Astrocyte (in vitro differentiated cells and primary cell): ENCODE results near the gene PFDN6. TPM values are rescaled to one million over a fixed set of nuclear protein-coding genes. Genes with fewer than 3 reads are reported as not detected.
"Not testable (repeated sequence)": the region's sequence is repeated elsewhere in the genome, so short reads cannot be mapped to it uniquely, and the experiment has no call there.

Source experiments
- DNase-seq: peaks from one replicate; pipeline ENCODE4 v3.0.0-alpha.2; 2010; ENCODE audit warnings: low read depth
- FAIRE-seq: peaks from 2 replicates; lab custom pipeline; 2011; peaks lifted over from hg19 to GRCh38; lab: Jason Lieb, UNC
- H2AFZ ChIP-seq: 2 replicates; pipeline ENCODE4 v1.6.0; 2012; ENCODE audit warnings: low read depth, low read length, inconsistent platforms
- H3K27ac ChIP-seq: 2 replicates; pipeline ENCODE4 v1.5.1; 2011; ENCODE audit warnings: low read depth, low read length, inconsistent platforms
- H3K27me3 ChIP-seq: 2 replicates; pipeline ENCODE4 v1.6.0; 2011; ENCODE audit warnings: low read length, inconsistent platforms; ENCODE audit not compliant: insufficient read depth
- H3K36me3 ChIP-seq: 2 replicates; pipeline ENCODE4 v1.5.1; 2011; ENCODE audit warnings: low read length, inconsistent platforms; ENCODE audit not compliant: insufficient read depth
- H3K4me1 ChIP-seq: 2 replicates; pipeline ENCODE4 v1.5.1; 2011; ENCODE audit warnings: low read length, inconsistent platforms; ENCODE audit not compliant: insufficient read depth
- H3K4me2 ChIP-seq: 2 replicates; pipeline ENCODE4 v1.6.0; 2012; ENCODE audit warnings: low read length, inconsistent platforms
- H3K4me3 ChIP-seq: 2 replicates; pipeline ENCODE4 v1.5.1; 2011; ENCODE audit warnings: low read depth, mild to moderate bottlenecking, low read length, inconsistent platforms; ENCODE audit not compliant: insufficient read depth
- H3K79me2 ChIP-seq: 2 replicates; pipeline ENCODE4 v1.6.0; 2012; ENCODE audit warnings: mild to moderate bottlenecking, low read length, inconsistent platforms; ENCODE audit not compliant: insufficient read depth
- H3K9ac ChIP-seq: 2 replicates; pipeline ENCODE4 v1.6.0; 2012; ENCODE audit warnings: mild to moderate bottlenecking, low read length, inconsistent platforms
- H3K9me3 ChIP-seq: 2 replicates; pipeline ENCODE4 v1.5.1; 2012; ENCODE audit warnings: low read depth, mild to moderate bottlenecking, low read length, inconsistent platforms; ENCODE audit not compliant: insufficient read depth
- H4K20me1 ChIP-seq: 2 replicates; pipeline ENCODE4 v1.6.0; 2012; ENCODE audit warnings: low read length, inconsistent platforms; ENCODE audit not compliant: insufficient read depth
- H3K27ac Mint-ChIP-seq: one replicate; pipeline ENCODE4 v1.8.0; 2021; ENCODE audit warnings: mild to moderate bottlenecking, mixed read lengths; ENCODE audit not compliant: unreplicated experiment
- H3K27me3 Mint-ChIP-seq: one replicate; pipeline ENCODE4 v1.8.0; 2021; ENCODE audit warnings: low read depth, mixed read lengths; ENCODE audit not compliant: unreplicated experiment
- H3K36me3 Mint-ChIP-seq: one replicate; pipeline ENCODE4 v1.8.0; 2021; ENCODE audit warnings: low read depth, mixed read lengths; ENCODE audit not compliant: unreplicated experiment
- H3K4me1 Mint-ChIP-seq: one replicate; pipeline ENCODE4 v1.8.0; 2021; ENCODE audit warnings: low read depth, mixed read lengths; ENCODE audit not compliant: unreplicated experiment
- H3K4me3 Mint-ChIP-seq: one replicate; pipeline ENCODE4 v1.8.0; 2021; ENCODE audit warnings: mild to moderate bottlenecking, moderate library complexity, mixed read lengths; ENCODE audit not compliant: unreplicated experiment
- H3K9me3 Mint-ChIP-seq: one replicate; pipeline ENCODE4 v1.8.0; 2021; ENCODE audit warnings: mild to moderate bottlenecking, mixed read lengths; ENCODE audit not compliant: unreplicated experiment
- EZH2 ChIP-seq: IDR thresholded peaks from 2 replicates; pipeline ENCODE4 v1.6.1; 2012; ENCODE audit warnings: mild to moderate bottlenecking, low read length, inconsistent platforms; ENCODE audit not compliant: insufficient read depth
- total RNA-seq: library from RNA; stranded (reverse); gene quantifications from 2 replicates; pipeline ENCODE4 v1.2.1, GENCODE V29; 2021
- TF ChIP-seq, protein P1 (sequence below): IDR thresholded peaks from 2 replicates; pipeline ENCODE4 v1.5.1; 2011; ENCODE audit warnings: low read depth, mild to moderate bottlenecking, inconsistent platforms, low read length, moderate library complexity; ENCODE audit not compliant: insufficient read depth

The PFDN6 gene
- total RNA-seq, 1 donor from 2014 or later: 56.7 TPM

DNA sequence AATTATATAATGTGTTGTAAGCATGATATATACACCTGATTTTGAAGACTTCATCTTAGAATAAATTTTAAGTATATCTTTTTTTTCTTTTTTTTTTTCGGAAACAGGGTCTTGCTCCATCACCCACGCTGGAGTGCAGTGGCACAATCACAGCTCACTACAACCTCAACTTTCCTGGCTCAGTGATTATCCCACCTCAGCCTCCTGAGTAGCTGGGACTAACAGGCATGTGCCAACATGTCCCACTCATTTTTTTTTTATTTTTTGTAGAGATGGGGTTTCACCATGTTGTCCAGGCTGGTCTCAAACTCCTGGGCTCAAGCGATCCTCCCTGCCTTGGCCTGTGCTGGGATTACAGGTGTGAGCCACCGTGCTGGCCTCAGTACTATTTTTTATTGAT lies 34.8 kb upstream of the PFDN6 start:
- FAIRE-seq: no peak
- no peaks in the 10 kb centered on the region for H3K9me3 ChIP-seq

DNA sequence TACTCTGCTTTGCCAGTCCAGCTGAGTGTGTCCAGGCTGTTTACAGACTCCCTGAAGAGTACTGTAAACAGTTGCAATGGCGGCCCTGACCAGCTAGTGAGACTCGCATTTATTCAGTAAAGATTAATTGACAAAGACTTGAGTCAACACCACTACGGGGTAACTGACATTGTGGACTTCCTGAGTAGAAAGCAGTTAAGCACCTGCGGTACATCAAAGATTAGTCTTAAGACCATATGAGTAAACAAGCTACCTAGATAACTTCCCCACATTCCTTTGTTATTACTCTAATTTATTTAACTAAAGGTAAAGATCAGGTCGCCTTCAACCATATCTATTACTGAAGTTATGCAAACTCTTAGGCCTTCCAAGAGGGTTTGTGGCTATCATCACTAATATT lies 30.4 kb upstream of the PFDN6 start:
- Mint-ChIP-seq H3K4me1 (peaks cover 2% of the 10 kb centered on the region), H3K27ac (no peak overlapping the region), H3K9me3 (no peaks in the 10 kb centered on the region), H3K27me3 (no peaks in the 10 kb centered on the region), H3K36me3 (peaks cover 12% of the 10 kb centered on the region), H3K4me3 (no peak overlapping the region)
- DNase-seq (no peak), FAIRE-seq (no peak)
- H3K9ac ChIP-seq: no peak overlapping the region
- no peak overlapping the region for H3K27ac ChIP-seq
- TF ChIP-seq, protein P1, sequence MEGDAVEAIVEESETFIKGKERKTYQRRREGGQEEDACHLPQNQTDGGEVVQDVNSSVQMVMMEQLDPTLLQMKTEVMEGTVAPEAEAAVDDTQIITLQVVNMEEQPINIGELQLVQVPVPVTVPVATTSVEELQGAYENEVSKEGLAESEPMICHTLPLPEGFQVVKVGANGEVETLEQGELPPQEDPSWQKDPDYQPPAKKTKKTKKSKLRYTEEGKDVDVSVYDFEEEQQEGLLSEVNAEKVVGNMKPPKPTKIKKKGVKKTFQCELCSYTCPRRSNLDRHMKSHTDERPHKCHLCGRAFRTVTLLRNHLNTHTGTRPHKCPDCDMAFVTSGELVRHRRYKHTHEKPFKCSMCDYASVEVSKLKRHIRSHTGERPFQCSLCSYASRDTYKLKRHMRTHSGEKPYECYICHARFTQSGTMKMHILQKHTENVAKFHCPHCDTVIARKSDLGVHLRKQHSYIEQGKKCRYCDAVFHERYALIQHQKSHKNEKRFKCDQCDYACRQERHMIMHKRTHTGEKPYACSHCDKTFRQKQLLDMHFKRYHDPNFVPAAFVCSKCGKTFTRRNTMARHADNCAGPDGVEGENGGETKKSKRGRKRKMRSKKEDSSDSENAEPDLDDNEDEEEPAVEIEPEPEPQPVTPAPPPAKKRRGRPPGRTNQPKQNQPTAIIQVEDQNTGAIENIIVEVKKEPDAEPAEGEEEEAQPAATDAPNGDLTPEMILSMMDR: no peak
- TF ChIP-seq EZH2: no peak
- H2AFZ ChIP-seq: no peak overlapping the region
- no peaks in the 10 kb centered on the region for H4K20me1 ChIP-seq
- peaks cover 5% of the 10 kb centered on the region for H3K4me1 ChIP-seq
- no peaks in the 10 kb centered on the region for H3K9me3 ChIP-seq
- H3K4me3 ChIP-seq: no peak overlapping the region
- H3K27me3 ChIP-seq: no peaks in the 10 kb centered on the region
- H3K4me2 ChIP-seq: no peak overlapping the region
- H3K79me2 ChIP-seq: no peaks in the 10 kb centered on the region
- H3K36me3 ChIP-seq: peaks cover 12% of the 10 kb centered on the region

More for the DNA sequence above, 34.8 kb upstream of the PFDN6 start:
- Histone ChIP-seq H3K79me2 (no peaks in the 10 kb centered on the region), H3K4me1 (peaks cover 16% of the 10 kb centered on the region), H3K4me2 (no peak overlapping the region), H2AFZ (no peak overlapping the region), H3K27me3 (no peaks in the 10 kb centered on the region), H3K36me3 (peaks cover 9% of the 10 kb centered on the region), H3K9ac (no peak overlapping the region), H3K27ac (no peak overlapping the region), H4K20me1 (peaks cover 3% of the 10 kb centered on the region), H3K4me3 (no peak overlapping the region)
- Mint-ChIP-seq H3K9me3 (peaks cover 4% of the 10 kb centered on the region), H3K4me3 (no peak overlapping the region), H3K36me3 (peaks cover 10% of the 10 kb centered on the region), H3K27me3 (no peaks in the 10 kb centered on the region), H3K27ac (no peak overlapping the region), H3K4me1 (peaks cover 26% of the 10 kb centered on the region)
- no peak for DNase-seq
- no peak for TF ChIP-seq EZH2
- TF ChIP-seq, protein P1: no peak

DNA sequence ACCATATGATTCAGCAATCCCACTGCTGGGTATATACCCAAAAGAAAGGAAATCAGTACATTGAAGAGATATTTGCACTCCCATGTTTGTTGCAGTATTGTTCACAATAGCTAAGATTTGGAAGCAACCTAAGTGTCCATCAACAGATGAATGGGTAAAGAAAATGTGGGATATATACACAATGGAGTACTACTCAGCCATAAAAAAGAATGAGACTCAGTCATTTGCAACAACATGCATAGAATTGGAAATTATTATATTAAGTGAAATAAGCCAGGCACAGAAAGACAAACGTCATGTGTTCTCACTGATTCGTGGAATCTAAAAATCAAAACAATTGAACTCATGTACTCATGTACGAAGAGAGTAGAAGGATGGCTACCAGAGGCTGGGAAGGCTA lies 26.9 kb upstream of the PFDN6 start:
- H3K27me3 ChIP-seq, H3K9me3 ChIP-seq, H3K27me3 Mint-ChIP-seq, H3K4me3 Mint-ChIP-seq, H3K4me2 ChIP-seq, DNase-seq, H4K20me1 ChIP-seq, H3K4me1 Mint-ChIP-seq, H3K27ac Mint-ChIP-seq, H3K27ac ChIP-seq, H2AFZ ChIP-seq, FAIRE-seq, H3K9me3 Mint-ChIP-seq, H3K9ac ChIP-seq, H3K4me1 ChIP-seq, H3K79me2 ChIP-seq, H3K4me3 ChIP-seq: not testable (repeated sequence)
- H3K36me3 ChIP-seq: peaks cover 16% of the 10 kb centered on the region
- H3K36me3 Mint-ChIP-seq: peaks cover 22% of the 10 kb centered on the region
